AG20443 (cell line): Measurements from ENCODE around the gene CDH13.

Source experiments
- DNase-seq: peaks from one replicate; pipeline ENCODE4 v3.0.0; 2012; ENCODE audit warnings: low spot score, mixed read lengths

CDH13 gene

DNA sequence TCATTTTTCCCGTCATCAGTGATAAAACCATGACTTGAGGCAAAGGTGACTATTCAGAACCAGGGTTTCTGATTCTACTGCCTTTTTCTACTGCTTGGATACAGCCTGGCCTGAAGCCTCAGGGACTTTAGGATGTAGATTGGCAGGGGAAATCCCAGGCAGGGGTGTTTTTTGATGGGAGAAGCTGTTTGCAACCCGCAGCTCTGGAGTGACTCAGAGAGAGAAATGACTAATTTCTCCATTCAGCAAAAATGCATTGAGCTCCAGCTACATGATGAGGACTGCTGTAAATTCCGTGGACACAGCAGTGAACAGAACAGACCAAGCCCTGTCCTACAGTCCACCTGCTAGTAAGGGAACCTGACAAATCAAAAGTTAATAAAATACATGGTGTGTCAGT is 560.6 kb downstream of the CDH13 start:
- DNase-seq, result peak; percentile 80

DNA sequence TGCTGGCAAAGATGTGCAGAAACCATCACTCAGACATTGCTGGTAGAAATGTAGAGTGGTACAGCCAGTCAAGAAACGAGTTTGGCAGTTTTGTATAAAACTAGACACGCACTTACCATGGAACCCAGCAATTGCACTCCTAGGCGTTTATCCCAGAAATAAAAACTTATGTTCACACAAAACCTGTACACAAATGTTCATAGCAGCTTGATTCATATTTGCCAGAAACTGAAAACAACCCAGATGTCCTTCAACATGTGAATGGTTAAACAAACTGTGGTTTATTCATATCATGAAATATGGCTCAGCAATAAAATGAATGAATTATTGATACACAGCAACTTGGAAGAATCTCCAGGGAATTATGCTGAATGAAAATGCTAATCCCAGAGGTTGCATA is 570.0 kb downstream of the CDH13 start:
- DNase-seq, result no peak

DNA sequence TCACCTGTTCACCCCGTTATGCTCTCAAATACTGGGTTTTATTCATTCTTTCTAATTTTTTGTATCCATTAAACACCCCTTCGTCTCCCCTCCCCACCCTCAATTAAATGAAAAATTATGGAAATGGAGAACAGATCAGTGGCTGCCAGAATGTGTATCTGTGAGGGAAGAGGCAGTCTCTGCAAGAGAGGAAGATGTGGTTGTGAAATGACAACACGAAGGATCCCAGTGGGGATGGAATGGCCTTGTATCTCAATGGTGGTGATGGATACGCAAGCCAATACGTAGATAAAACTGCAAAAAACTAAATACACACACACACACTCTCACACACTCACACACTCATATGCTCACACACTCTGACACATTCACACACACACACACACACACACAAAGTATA is 570.7 kb downstream of the CDH13 start:
- DNase-seq, result no peak

DNA sequence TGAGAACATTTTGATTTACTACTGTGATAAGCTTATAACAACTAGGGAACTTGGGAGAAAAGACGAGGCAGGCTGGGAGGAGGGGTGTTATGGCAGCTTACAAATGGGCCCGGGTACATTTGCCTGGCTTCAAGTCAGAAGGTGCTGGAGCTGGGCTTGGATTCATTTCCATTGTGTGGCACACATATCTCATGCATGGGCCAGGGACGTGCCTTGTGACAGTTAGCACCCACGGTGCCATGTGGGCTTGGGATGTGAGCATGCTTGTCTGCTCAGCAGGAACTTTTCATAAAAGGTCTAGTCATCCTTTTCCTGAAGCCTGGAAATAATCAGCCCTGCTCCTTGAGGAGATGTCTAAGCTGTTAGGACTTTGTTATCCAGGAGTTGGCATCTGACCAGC is 572.2 kb downstream of the CDH13 start:
- DNase-seq, result no peak

DNA sequence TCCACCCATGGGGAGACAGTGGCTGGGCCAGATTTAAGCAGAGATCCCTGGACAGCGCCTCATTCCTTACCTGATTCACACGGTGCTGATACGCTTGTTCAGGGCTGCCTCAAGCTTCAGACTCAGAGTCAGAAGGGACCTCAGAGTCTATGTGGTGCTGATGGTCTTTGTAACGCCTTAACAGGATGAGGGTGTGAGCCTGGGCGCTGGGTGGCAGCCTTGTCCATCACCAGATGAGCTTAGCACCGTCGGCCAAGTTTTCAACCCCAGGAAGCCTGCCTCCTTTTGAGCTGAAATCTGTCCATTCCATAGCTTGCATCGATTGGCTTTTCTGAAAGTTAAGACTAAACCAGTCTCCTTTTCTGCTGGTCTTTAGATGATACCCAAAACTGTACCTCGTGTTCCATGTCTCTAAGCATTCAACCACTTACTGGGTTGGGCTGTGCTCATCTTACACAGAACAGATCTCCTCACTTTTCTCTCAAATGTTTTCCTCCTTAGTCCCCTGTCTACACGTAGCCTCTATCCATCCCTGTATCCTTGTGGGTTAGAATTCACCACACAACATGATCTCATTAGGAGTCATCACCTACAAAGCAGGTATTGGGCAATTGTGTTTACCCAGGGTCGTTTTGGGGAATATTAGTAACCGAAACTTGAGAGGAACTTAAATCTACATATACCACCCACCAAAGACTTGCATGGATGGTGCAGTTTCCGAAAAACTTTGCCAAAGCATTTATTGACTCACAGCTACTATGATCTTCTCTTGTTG is 573.4 kb downstream of the CDH13 start:
- peak; percentile 29 for DNase-seq

DNA sequence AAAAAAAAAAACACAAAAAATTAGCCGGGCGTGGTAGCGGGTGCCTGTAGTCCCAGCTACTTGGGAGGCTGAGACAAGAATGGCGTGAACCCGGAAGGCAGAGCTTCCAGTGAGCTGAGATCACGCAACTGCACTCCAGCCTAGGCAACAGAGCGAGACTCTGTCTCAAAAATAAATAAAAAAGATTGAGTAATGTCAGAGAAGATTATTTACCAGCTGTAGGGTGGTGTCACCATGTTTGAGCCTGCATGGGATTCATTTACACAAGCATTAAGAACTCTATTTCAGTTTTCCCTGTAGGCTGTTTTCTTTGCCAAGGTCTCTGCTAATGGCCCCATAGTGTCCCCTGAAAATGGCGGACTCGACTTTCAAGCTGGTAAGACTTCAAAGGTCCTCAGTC is 575.0 kb downstream of the CDH13 start:
- DNase-seq, result no peak

DNA sequence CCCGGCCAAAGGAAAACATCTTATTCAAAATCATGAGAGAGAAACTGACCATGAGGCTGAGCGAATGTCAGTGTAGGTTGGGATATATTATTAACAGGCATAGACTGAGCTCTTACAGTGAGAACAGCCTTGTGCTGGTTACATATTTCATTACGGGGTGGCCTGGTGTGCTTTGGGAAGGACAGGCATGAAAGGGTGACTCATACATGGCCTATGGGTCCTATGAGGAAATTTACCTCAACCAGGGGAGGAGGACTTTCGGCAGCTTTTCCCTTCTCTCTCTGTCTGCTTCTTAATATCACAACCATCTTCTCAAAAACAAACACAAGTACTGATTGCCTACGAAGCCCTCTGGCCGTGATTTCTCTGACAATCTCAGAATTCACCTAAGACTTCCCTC is 579.1 kb downstream of the CDH13 start:
- DNase-seq, result no peak

DNA sequence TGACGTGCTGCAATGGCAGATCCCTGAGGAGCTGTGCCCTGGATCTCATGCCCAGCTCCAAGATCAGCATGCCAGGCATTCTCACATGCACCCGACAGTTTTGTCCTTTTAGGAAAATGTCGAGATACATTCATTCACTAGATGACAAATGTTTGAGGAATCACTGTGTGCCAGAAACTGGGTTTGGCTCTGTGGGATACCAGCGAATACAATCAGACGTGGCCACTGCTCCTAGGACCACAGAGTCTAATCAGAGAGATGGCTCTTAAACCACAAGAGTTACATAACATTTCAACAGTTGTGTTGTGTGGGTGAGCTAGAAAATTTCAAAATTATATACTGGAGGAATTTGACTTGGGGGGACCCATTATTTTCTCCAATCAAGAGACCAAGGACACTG is 579.7 kb downstream of the CDH13 start:
- no peak for DNase-seq

DNA sequence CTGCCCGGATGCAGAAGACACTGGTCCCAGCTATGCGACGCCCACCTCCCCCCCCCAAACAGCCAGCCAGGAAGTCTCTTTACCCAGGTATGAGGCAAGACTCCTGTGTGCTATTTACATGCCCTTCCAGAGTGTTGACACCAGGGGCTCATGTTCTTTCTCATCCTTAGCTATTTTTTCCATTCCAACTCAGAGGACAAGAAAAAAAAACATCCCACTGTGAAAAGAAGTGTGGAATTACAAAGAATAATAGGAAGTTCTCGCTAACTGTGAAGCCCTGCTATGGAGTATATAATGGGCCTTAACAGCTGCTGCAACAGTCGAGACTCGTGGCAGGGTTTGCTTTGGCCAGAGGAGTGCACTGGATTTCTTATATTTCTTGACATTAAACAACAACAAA is 584.9 kb downstream of the CDH13 start:
- no peak for DNase-seq

DNA sequence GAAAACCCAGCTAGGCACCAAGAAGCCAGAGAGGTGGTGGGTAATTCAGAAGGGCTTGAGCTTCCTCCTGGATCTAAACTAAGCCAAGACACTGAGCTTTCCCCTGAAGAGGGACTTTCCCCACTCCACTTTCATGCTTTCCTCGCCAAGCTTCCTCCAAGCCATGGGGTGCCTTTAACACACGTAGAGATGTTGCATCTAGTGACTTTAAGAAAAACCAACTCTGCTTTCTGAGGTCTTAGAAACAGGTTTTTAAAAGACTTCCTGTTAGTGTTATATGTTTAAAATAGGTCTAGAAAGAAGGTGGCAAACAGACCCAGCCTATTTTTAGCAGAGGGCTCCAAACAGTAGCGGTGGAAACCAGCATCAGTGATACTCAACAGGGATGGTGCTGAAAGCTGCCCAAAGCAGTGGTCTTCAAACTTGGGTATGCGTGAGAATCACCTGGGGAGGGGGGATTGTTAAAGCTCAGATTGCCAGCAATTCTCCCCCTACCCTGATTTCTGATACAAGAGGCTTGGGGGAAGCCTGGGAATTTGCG is 585.6 kb downstream of the CDH13 start:
- DNase-seq, result no peak

DNA sequence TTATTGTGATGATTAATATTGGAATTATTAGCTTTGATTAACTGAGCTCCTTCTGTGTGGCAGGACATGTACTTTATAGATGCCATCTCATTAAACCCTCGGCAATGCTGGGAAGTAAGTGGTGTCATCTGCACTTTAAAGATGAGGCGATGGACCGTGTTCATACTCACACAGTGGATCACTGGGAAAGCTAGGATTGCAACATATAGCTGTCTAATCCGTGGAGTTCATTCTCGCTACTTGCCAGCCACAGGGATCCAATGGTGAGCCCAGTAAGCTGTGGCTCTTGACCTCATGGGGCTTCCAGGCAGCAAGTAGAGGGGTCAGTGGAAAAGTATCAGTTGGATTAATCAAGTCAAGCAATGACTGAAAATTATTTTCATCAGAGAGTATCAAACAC is 587.9 kb downstream of the CDH13 start:
- DNase-seq, result no peak

DNA sequence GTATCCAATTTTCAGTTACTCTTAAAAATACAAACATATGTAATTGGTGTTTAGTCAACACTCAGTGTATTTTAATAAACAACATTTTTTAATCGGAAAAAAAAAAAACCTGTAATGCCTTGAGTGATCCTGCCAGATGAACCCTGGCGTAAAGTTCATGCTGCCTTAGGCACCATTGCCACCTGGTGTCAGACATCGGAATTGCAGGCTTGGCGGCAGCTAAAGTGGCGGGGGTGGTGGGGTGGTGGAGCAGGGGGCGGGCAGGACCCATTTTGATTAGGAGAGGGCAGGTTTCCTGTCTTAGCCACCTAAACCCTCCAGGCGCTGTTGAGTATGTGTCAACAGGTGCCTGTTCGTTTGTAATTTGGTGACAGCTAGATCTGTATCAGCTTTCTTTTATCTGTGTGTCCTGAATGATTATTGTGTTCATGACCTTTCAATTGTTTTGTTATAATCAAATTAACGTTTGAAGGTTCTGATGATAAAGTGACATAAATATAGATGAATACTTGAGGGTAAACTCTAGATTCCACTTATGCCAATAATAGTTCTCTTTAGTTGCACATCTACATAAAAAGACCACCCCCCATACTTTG is 588.7 kb downstream of the CDH13 start:
- peak; percentile 68 for DNase-seq

DNA sequence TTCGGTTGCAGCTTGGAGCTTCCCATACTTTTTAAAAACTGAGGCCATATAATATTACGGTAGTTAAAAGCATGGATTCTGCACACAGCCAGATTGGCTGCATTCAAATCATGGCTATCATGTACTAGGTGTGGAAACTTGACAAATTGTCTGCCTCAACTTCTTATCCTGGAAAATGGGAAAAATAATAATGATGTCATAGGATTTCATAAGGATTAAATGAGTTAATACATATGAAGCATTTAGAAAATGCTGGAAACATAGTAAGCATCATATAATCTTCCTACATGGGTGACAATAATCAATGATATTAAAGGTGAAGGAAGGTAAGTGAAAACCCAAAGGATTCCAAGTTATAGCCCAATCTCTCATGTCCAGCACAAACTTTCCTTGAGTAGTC is 592.5 kb downstream of the CDH13 start:
- no peak for DNase-seq

DNA sequence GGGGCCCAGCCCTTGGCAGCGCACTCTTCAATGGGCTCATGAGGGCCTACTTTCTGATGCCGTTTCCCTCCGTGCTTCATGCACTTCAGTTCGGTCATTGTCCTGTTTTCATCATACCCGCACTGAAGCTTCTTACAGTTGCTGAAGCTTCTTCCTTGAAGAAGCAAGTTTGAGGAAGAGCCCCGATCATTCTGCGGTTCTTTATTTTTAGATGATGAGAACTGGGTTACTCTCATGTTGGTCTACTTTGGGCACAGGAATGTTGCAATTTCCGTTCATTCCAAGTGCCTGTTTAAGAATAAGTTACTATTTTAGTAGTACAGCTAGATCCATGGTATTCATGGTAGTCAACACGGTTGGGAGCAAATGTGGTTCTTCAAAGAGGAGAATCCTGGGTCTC is 593.3 kb downstream of the CDH13 start:
- DNase-seq, result no peak

DNA sequence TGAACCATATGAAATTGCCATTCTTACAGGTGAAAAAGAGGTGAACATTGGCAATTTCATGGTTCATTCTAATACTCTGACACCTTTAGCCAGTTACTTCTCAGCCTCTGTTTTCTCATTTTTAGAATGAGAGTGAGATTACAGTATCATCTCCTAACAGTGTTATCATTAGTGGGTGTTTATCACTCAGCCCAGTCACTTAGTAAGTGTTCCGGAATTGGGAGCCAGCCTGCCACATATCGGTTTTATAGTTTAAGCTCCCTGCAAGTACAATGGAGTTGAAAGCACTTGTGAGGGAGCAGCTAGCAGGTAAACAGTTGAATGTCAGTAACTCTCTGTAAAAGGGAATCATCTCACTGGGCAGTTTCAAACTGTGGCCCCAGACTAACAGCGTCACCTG is 597.9 kb downstream of the CDH13 start:
- DNase-seq, result no peak

DNA sequence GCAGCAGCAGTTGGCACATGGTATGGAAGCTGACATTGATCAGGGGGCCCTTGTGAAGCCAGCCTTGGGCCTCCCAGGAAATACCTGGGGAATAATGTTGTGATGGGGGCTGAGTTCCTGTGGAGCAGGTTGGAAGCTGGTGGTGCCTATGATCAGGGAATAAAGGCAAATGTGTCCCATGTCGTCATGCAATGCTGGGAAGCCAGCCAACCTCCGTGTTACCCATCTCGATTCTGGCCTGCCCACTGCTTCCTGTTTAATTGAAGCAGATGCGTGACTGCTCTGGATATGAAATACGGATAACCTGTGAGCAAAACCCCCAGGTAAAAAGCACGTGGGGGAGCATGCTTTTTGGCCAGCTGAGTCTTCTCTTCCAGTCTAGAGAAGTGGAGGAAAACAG is 600.6 kb downstream of the CDH13 start:
- no peak for DNase-seq

DNA sequence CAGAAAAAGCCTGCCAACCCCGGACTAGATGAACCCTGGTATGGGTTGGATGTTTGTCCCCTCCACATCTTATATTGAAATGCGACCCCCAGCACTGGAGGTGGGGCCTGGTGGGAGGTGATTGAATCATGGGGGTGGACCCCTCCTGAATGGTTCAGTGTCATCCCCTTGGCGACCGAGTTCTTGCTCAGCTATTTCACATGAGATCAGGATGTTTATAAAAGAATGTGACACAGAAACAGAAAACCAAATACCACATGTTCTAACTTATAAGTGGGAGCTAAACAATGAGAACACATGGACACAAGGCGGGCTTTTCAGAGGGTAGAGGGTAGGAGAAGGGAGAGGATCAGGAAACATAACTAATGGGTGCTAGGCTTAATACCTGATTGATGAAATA is 605.0 kb downstream of the CDH13 start:
- no peak for DNase-seq

DNA sequence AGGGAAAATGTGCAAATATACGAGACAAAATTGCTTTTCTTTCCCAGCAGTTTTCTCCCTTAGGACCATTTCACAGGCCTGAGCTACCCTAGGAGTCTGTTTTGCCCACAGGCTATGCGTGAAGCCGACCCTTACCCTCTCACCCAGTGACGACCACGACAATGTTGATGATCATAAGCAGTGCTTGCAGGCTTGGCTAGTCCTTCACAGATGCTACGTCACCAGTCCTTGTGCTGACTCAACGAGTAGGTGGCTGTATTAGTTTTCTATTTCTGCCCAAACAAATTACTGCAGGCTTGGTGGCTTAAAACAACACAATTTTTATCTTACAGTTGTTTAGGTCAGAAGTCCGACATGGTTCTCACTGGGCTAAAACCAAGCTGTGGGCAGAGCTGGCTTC is 606.4 kb downstream of the CDH13 start:
- DNase-seq, result no peak

DNA sequence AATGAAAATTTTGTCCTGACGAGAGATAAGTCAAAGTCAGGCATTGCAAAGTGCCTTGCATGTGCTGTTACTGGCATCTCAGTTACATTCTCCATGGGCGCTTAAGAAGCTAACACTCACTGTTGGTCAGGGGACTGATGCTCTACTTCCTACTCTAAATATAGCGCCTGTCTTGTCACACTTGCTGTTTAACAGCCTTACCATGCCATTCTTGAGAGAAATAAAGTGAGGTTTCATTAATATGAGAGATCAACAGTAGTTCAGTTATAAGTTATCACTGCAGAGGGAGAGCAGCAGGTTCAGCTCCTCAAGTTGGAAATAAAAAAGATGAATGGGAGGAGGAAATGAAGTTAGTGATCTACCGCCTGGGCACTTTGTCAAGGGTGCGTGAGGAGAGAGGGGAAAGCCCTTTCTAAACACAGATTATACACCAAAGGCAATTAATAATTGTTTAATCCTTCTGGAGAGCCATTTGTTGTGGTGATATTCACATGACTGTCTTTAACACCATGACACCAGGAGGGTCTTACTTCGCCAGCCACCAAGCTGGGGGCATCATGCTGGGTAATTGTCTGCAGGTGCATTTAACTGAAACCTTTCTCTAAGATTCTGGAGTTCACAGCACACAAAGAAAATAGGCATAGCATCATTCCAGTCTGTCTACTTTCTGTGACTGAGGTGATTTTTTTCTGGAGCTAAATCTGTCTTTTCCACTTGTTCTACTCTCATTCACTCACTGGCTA is 612.4 kb downstream of the CDH13 start:
- DNase-seq, result no peak

DNA sequence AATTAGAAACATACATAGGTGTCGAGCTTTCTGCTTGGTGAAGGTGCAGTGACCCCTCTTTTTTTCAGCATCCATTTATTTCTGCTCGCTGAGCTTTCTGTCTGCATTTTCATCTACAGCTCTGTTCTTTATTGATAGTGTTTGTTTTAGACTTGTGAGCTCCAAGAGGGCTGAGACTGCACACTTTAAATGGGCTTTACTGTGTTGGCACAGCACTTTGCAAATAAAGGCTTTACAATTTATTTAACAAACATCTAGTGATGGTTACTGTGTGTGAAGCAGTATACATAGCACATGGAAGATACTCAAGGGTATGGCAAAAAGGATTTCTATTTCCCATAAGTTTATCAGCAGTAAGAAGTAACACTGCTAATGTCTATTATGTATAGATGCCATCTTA is 617.3 kb downstream of the CDH13 start:
- no peak for DNase-seq

DNA sequence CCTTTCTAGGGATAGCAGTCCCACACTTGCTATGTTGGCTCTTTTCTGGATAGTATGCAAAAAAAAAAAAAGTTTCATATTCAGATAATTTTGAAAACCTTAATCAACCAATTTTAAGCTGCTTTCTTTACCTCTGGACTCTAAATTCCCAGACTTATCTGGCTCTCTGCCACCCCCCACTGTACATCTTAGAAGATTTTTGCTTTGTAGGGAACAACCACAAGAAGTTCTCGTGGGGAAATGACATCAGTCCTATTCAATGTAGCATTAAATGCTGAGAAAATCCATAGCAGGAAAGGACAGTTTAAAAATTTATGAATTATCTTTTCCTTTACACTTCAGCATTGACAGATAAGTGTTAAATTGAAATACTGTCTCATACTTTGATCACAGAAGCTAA is 618.3 kb downstream of the CDH13 start:
- no peak for DNase-seq

DNA sequence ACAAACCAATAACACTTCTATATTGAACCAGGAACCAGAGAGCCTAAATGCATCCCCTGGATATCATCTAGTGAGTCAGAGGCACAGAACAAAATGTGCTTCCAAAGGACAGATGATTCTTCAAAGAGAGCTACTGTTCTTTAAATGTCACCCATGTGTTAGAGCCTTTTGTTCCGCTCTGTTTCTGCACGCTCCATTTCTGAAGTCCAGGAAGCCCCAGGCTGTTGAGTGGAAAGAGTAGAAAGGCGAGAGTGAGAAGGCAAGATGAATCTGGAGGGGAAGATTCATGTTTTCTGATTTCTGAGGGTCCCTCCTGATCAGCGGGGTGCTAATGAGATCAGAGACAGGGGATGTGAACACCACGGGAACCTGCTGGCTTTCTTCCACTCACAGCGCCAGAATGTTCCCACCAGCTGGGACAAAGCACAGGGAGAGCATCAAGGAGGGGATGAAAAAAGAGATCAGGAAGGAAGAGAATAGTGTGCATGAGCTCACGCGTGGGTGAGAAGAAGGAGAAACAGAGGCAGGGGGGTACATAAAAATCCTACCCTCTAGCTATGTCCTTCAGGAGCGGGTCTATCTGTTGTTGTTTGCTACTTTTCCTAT is 621.1 kb downstream of the CDH13 start:
- no peak for DNase-seq
